Measurements from ENCODE around the gene OTUD4.

OTUD4 gene

DNA sequence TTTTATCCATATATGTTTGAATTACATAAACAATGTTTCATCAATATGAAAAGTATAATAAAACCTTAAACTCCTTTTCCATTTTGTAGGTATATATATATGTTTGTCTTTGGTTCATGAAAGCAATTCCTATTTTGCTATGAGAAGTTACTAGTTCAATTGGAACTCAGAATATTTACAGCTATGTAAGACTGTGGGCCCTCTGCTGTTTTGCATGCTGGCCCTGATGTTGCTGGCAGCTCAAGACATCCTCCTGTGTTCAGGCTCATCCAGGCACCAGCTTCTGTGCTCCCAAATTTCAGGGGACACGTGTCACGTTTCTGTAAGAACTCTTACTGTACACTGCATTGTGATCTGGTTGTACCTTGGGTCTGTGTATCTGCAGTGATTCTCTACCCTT, 38.7 kb upstream of the OTUD4 start:
- Histone ChIP-seq H3K27ac (ENCODE audit: extremely low read depth, low read depth, low read length) (no peak overlapping the region), H3K9me3 (ENCODE audit: control insufficient read depth, insufficient read depth, low read depth, low read length) (no peaks in the 10 kb centered on the region), H3K4me3 (ENCODE audit: low read depth, low read length) (no peak overlapping the region), H3K36me3 (ENCODE audit: control insufficient read depth in 2 of 2, insufficient read depth in 1 of 2, low read length in 2 of 2) (no peaks in the 10 kb centered on the region), H3K4me1 (ENCODE audit: control insufficient read depth, insufficient read depth, low read length) (no peaks in the 10 kb centered on the region)
- POLR2A ChIA-PET: no interaction called here
- CTCF ChIA-PET: interaction anchor here (0.9 kb wide), 1 partner anchor 14 kb away, joined by 3 read pairs; no protein-coding TSS in a partner anchor
- TF ChIP-seq ZXDB (tag by site-specific recombination; IDR thresholded peaks at IDR 0.05) (no peak), ZNF398 (tag by site-specific recombination; IDR thresholded peaks at IDR 0.05) (no peak), PRDM2 (tag by site-specific recombination; IDR thresholded peaks at IDR 0.05; ENCODE audit: borderline replicate concordance) (no peak), ZNF514 (tag by site-specific recombination; IDR thresholded peaks at IDR 0.05) (no peak), ZFP37 (tag by site-specific recombination; IDR thresholded peaks at IDR 0.05) (no peak), ZNF768 (tag by site-specific recombination; IDR thresholded peaks at IDR 0.05) (no peak), ZNF19 (tag by site-specific recombination; IDR thresholded peaks at IDR 0.05; ENCODE audit: low read depth) (no peak), ZNF629 (tag by site-specific recombination; IDR thresholded peaks at IDR 0.05) (no peak), ZBTB49 (tag by site-specific recombination; IDR thresholded peaks at IDR 0.05; ENCODE audit: low read depth) (no peak), ZNF658 (tag by site-specific recombination; IDR thresholded peaks at IDR 0.05) (no peak), CTCF (tag by site-specific recombination; IDR thresholded peaks at IDR 0.05) (no peak), ZNF292 (tag by site-specific recombination; IDR thresholded peaks at IDR 0.05; ENCODE audit: borderline replicate concordance, low read depth) (no peak)
- TF ChIP-seq, protein P1, sequence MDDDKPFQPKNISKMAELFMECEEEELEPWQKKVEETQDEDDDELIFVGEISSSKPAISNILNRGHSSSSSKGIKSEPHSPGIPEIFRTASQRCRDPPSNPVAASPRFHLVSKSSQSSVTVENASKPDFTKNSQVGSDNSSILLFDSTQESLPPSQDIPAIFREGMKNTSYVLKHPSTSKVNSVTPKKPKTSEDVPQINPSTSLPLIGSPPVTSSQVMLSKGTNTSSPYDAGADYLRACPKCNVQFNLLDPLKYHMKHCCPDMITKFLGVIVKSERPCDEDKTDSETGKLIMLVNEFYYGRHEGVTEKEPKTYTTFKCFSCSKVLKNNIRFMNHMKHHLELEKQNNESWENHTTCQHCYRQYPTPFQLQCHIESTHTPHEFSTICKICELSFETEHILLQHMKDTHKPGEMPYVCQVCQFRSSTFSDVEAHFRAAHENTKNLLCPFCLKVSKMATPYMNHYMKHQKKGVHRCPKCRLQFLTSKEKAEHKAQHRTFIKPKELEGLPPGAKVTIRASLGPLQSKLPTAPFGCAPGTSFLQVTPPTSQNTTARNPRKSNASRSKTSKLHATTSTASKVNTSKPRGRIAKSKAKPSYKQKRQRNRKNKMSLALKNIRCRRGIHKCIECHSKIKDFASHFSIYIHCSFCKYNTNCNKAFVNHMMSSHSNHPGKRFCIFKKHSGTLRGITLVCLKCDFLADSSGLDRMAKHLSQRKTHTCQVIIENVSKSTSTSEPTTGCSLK (tag by site-specific recombination; IDR thresholded peaks at IDR 0.05): no peak
- TF ChIP-seq, protein P2, sequence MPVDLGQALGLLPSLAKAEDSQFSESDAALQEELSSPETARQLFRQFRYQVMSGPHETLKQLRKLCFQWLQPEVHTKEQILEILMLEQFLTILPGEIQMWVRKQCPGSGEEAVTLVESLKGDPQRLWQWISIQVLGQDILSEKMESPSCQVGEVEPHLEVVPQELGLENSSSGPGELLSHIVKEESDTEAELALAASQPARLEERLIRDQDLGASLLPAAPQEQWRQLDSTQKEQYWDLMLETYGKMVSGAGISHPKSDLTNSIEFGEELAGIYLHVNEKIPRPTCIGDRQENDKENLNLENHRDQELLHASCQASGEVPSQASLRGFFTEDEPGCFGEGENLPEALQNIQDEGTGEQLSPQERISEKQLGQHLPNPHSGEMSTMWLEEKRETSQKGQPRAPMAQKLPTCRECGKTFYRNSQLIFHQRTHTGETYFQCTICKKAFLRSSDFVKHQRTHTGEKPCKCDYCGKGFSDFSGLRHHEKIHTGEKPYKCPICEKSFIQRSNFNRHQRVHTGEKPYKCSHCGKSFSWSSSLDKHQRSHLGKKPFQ (tag by site-specific recombination; IDR thresholded peaks at IDR 0.05): no peak
- TF ChIP-seq, protein P3, sequence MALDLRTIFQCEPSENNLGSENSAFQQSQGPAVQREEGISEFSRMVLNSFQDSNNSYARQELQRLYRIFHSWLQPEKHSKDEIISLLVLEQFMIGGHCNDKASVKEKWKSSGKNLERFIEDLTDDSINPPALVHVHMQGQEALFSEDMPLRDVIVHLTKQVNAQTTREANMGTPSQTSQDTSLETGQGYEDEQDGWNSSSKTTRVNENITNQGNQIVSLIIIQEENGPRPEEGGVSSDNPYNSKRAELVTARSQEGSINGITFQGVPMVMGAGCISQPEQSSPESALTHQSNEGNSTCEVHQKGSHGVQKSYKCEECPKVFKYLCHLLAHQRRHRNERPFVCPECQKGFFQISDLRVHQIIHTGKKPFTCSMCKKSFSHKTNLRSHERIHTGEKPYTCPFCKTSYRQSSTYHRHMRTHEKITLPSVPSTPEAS (tag by site-specific recombination; IDR thresholded peaks at IDR 0.05): no peak
